ENCODE measurements around the gene DPYSL5. TPM values are rescaled to one million over a fixed set of nuclear protein-coding genes. Genes with fewer than 3 reads are reported as not detected.

Gene DPYSL5
- total RNA-seq, 2 donors from 2014 or later, result not detected

Other genes starting within 250 kb of the DPYSL5 start
- under 1 TPM in 1 of 2 donors, not detected in 1; 0.44 TPM for gene CIB4, start 206.8 kb upstream of the DPYSL5 start, total RNA-seq
- 10 to 100 TPM; 30.9 to 35.4 TPM for gene KCNK3, start 155.4 kb upstream of the DPYSL5 start, total RNA-seq
- gene SLC35F6, start 83.8 kb upstream of the DPYSL5 start, total RNA-seq, result 10 to 100 TPM; 26.4 to 35.5 TPM
- under 1 TPM in 1 of 2 donors, not detected in 1; 0.38 TPM for gene CENPA, start 62.1 kb upstream of the DPYSL5 start, total RNA-seq
- 10 to 100 TPM; 35.3 to 43.1 TPM for gene MAPRE3, start 122.5 kb downstream of the DPYSL5 start, total RNA-seq
- 10 to 100 TPM; 39.1 to 66.5 TPM for gene TMEM214, start 184.8 kb downstream of the DPYSL5 start, total RNA-seq
- gene AGBL5, start 203.5 kb downstream of the DPYSL5 start, total RNA-seq, result 10 to 100 TPM in 1 of 2 donors, 1 to 10 TPM in 1; 8.4 to 12.0 TPM
- 100 to 1,000 TPM; 364 to 404 TPM for gene OST4, start 223.5 kb downstream of the DPYSL5 start, total RNA-seq
- 10 to 100 TPM; 41.1 to 46.6 TPM for gene EMILIN1, start 230.5 kb downstream of the DPYSL5 start, total RNA-seq
- 1 to 10 TPM; 3.0 to 4.3 TPM for gene KHK, start 238.6 kb downstream of the DPYSL5 start, total RNA-seq